ENCODE results near the gene APLP1. TPM values are rescaled to one million over a fixed set of nuclear protein-coding genes. Genes with fewer than 3 reads are reported as not detected.
"Not testable (repeated sequence)": the region's sequence is repeated elsewhere in the genome, so short reads cannot be mapped to it uniquely, and the experiment has no call there.

Gene APLP1
- total RNA-seq, 1 experiment from 2014 or later = 11.5 TPM

GRCh38 chr19:35887197-35887596, 18.8 kb downstream of the APLP1 start:
- TF ChIP-seq CTCF (IDR thresholded peaks at IDR 0.05; ENCODE audit: unreplicated experiment) = no peak
- BruUV-seq (replicated peaks) = no TSS peak
- Mint-ChIP-seq H3K36me3 (ENCODE audit: insufficient read depth, unreplicated experiment) (peaks cover 32% of the 10 kb centered on the region), H3K4me1 (ENCODE audit: low read depth, unreplicated experiment) (no peaks in the 10 kb centered on the region), H3K9me3 (ENCODE audit: low read depth, unreplicated experiment) (no peaks in the 10 kb centered on the region), H3K4me3 (ENCODE audit: low read depth, unreplicated experiment) (no peak overlapping the region), H3K27ac (ENCODE audit: unreplicated experiment) (no peak overlapping the region), H3K27me3 (ENCODE audit: unreplicated experiment) (no peaks in the 10 kb centered on the region)
- intact Hi-C loops (cut with micrococcal nuclease; ENCODE audit: unreplicated experiment) = no loop called here
- DNase-seq = no peak
- CTCF ChIA-PET = no interaction called here

GRCh38 chr19:35888398-35888797, 20.0 kb downstream of the APLP1 start:
- intact Hi-C loops (cut with micrococcal nuclease; ENCODE audit: unreplicated experiment) = loop anchor here (2.0 kb wide), 1 partner anchor 48 kb away; the partner anchor contains the start of gene LRFN3
- CTCF ChIA-PET = no interaction called here
- Mint-ChIP-seq H3K9me3 (ENCODE audit: low read depth, unreplicated experiment) (no peaks in the 10 kb centered on the region), H3K4me1 (ENCODE audit: low read depth, unreplicated experiment) (no peaks in the 10 kb centered on the region), H3K27ac (ENCODE audit: unreplicated experiment) (no peak overlapping the region), H3K4me3 (ENCODE audit: low read depth, unreplicated experiment) (no peak overlapping the region), H3K36me3 (ENCODE audit: insufficient read depth, unreplicated experiment) (peaks cover 38% of the 10 kb centered on the region), H3K27me3 (ENCODE audit: unreplicated experiment) (no peaks in the 10 kb centered on the region)
- no TSS peak for BruUV-seq (replicated peaks)
- no peak for DNase-seq
- TF ChIP-seq CTCF (IDR thresholded peaks at IDR 0.05; ENCODE audit: unreplicated experiment) = no peak

- CTCF ChIA-PET = no interaction called here
- Mint-ChIP-seq H3K9me3 (ENCODE audit: low read depth, unreplicated experiment) (no peaks in the 10 kb centered on the region), H3K4me1 (ENCODE audit: low read depth, unreplicated experiment) (no peaks in the 10 kb centered on the region), H3K4me3 (ENCODE audit: low read depth, unreplicated experiment) (no peak overlapping the region), H3K27ac (ENCODE audit: unreplicated experiment) (no peak overlapping the region), H3K36me3 (ENCODE audit: insufficient read depth, unreplicated experiment) (peaks cover 45% of the 10 kb centered on the region), H3K27me3 (ENCODE audit: unreplicated experiment) (no peaks in the 10 kb centered on the region)
- intact Hi-C loops (cut with micrococcal nuclease; ENCODE audit: unreplicated experiment) = loop anchor here (2.0 kb wide), 1 partner anchor 47 kb away; the partner anchor contains the start of gene LRFN3
- no peak for DNase-seq
- no TSS peak for BruUV-seq (replicated peaks)
- TF ChIP-seq CTCF (IDR thresholded peaks at IDR 0.05; ENCODE audit: unreplicated experiment) = no peak
These were observed 21.2 kb downstream of the APLP1 start for GRCh38 chr19:35889370-35890112.

GRCh38 chr19:35890113-35890650, 21.8 kb downstream of the APLP1 start:
- Mint-ChIP-seq H3K4me1 (ENCODE audit: low read depth, unreplicated experiment) (no peaks in the 10 kb centered on the region), H3K9me3 (ENCODE audit: low read depth, unreplicated experiment) (no peaks in the 10 kb centered on the region), H3K27ac (ENCODE audit: unreplicated experiment) (no peak overlapping the region), H3K27me3 (ENCODE audit: unreplicated experiment) (no peaks in the 10 kb centered on the region), H3K4me3 (ENCODE audit: low read depth, unreplicated experiment) (no peak overlapping the region), H3K36me3 (ENCODE audit: insufficient read depth, unreplicated experiment) (peaks cover 45% of the 10 kb centered on the region)
- no peak for TF ChIP-seq CTCF (IDR thresholded peaks at IDR 0.05; ENCODE audit: unreplicated experiment)
- CTCF ChIA-PET = no interaction called here
- intact Hi-C loops (cut with micrococcal nuclease; ENCODE audit: unreplicated experiment) = no loop called here
- BruUV-seq (replicated peaks) = no TSS peak
- DNase-seq = no peak

- intact Hi-C loops (cut with micrococcal nuclease; ENCODE audit: unreplicated experiment); DNase-seq; CTCF ChIA-PET; H3K9me3 Mint-ChIP-seq (ENCODE audit: low read depth, unreplicated experiment); H3K27me3 Mint-ChIP-seq (ENCODE audit: unreplicated experiment); H3K4me3 Mint-ChIP-seq (ENCODE audit: low read depth, unreplicated experiment); H3K4me1 Mint-ChIP-seq (ENCODE audit: low read depth, unreplicated experiment); H3K27ac Mint-ChIP-seq (ENCODE audit: unreplicated experiment); BruUV-seq (replicated peaks): not testable (repeated sequence)
- peaks cover 45% of the 10 kb centered on the region for H3K36me3 Mint-ChIP-seq (ENCODE audit: insufficient read depth, unreplicated experiment)
These were observed 23.4 kb downstream of the APLP1 start for GRCh38 chr19:35891819-35892218.
